Vagina (tissue), 2 donors: ENCODE measurements around the gene GNB1L. TPM values are rescaled to one million over a fixed set of nuclear protein-coding genes. Genes with fewer than 3 reads are reported as not detected.

Experiments
- DNase-seq, 2 donors: peaks; one replicate each; pipeline ENCODE4 v3.0.0-alpha.2; 2017; ENCODE audit errors: extremely low spot score in 2 of 2
- H3K27ac ChIP-seq: fragments of 200-600 bp; sonication (generic); one replicate; pipeline ENCODE4 v1.5.1; 2019
- H3K27me3 ChIP-seq: fragments of 200-600 bp; sonication (generic); one replicate; pipeline ENCODE4 v1.5.1; 2019
- H3K36me3 ChIP-seq, 2 donors: fragments of 200-600 bp; sonication (generic); one replicate each; pipeline ENCODE4 v1.5.1; 2017 to 2019
- H3K4me1 ChIP-seq: fragments of 200-600 bp; sonication (generic); one replicate; pipeline ENCODE4 v1.5.1; 2019
- H3K4me3 ChIP-seq, 2 donors: fragments of 200-600 bp; sonication (generic); 1 replicate in 1 of 2; 2 replicates in 1 of 2; pipeline ENCODE4 v1.5.1; 2016 to 2019
- H3K9me3 ChIP-seq: fragments of 200-600 bp; sonication (generic); one replicate; pipeline ENCODE4 v1.5.1; 2019
- CTCF ChIP-seq, 3 experiments: fragments of 450-650 bp in 2 of 3; fragments of 200-600 bp in 1 of 3; sonication (generic) in 1 of 3; IDR thresholded peaks; one replicate each; pipeline ENCODE4 v1.5.1; 2017 to 2019; ENCODE audit warnings: antibody characterized with exemption in 3 of 3, mild to moderate bottlenecking in 2 of 3, moderate library complexity in 2 of 3
- POLR2A ChIP-seq, 2 donors: fragments of 450-650 bp; IDR thresholded peaks; one replicate each; pipeline ENCODE4 v1.6.1; 2017; ENCODE audit warnings: antibody characterized with exemption in 2 of 2, mild to moderate bottlenecking in 2 of 2, moderate library complexity in 2 of 2
- POLR2AphosphoS5 ChIP-seq, 2 donors: sonication (generic); formaldehyde crosslinking; IDR thresholded peaks; one replicate each; pipeline ENCODE4 v1.9.0; 2017; ENCODE audit warnings: antibody characterized with exemption in 2 of 2, mild to moderate bottlenecking in 2 of 2, low read depth in 1 of 2; ENCODE audit not compliant: insufficient read depth in 1 of 2
- intact Hi-C: fragments of 100-400 bp; cut with DNase I; formaldehyde crosslinking; loops from one replicate; pipeline ENCODE4 v1.15.1; 2023
- total RNA-seq: library from RNA; depleted of rRNA; stranded (reverse); fragments of >200 nt; gene quantifications from one replicate; pipeline ENCODE4 v1.2.3, GENCODE V29; 2016

The GNB1L gene
- total RNA-seq, 1 donor from 2014 or later: 14.0 TPM

GRCh38 chr22:19821523-19822300, 33.0 kb downstream of the GNB1L start:
- Histone ChIP-seq H3K4me3 (no peak overlapping the region), H3K27me3 (no peaks in the 10 kb centered on the region), H3K36me3 (no peaks in the 10 kb centered on the region), H3K9me3 (no peaks in the 10 kb centered on the region), H3K27ac (no peak overlapping the region), H3K4me1 (no peaks in the 10 kb centered on the region)
- intact Hi-C loops: no loop called here
- DNase-seq: peak in 1 of 2 donors; percentile 84
- TF ChIP-seq POLR2AphosphoS5 (IDR thresholded peaks at IDR 0.05; ENCODE audit: insufficient read depth in 1 of 2, low read depth in 1 of 2) (no peak), POLR2A (IDR thresholded peaks at IDR 0.05) (no peak), CTCF (IDR thresholded peaks at IDR 0.05) (no peak)

GRCh38 chr22:19820880-19821522, 33.7 kb downstream of the GNB1L start:
- no peaks in the 10 kb centered on the region for H3K4me1 ChIP-seq
- H3K4me3 ChIP-seq: no peak overlapping the region
- no peak overlapping the region for H3K27ac ChIP-seq
- no peaks in the 10 kb centered on the region for H3K9me3 ChIP-seq
- TF ChIP-seq POLR2AphosphoS5 (IDR thresholded peaks at IDR 0.05; ENCODE audit: insufficient read depth in 1 of 2, low read depth in 1 of 2) (no peak), POLR2A (IDR thresholded peaks at IDR 0.05) (no peak), CTCF (IDR thresholded peaks at IDR 0.05) (no peak)
- peak in 1 of 2 donors; percentile 81 for DNase-seq
- H3K36me3 ChIP-seq: no peaks in the 10 kb centered on the region
- H3K27me3 ChIP-seq: no peaks in the 10 kb centered on the region
- intact Hi-C loops: no loop called here

DNA sequence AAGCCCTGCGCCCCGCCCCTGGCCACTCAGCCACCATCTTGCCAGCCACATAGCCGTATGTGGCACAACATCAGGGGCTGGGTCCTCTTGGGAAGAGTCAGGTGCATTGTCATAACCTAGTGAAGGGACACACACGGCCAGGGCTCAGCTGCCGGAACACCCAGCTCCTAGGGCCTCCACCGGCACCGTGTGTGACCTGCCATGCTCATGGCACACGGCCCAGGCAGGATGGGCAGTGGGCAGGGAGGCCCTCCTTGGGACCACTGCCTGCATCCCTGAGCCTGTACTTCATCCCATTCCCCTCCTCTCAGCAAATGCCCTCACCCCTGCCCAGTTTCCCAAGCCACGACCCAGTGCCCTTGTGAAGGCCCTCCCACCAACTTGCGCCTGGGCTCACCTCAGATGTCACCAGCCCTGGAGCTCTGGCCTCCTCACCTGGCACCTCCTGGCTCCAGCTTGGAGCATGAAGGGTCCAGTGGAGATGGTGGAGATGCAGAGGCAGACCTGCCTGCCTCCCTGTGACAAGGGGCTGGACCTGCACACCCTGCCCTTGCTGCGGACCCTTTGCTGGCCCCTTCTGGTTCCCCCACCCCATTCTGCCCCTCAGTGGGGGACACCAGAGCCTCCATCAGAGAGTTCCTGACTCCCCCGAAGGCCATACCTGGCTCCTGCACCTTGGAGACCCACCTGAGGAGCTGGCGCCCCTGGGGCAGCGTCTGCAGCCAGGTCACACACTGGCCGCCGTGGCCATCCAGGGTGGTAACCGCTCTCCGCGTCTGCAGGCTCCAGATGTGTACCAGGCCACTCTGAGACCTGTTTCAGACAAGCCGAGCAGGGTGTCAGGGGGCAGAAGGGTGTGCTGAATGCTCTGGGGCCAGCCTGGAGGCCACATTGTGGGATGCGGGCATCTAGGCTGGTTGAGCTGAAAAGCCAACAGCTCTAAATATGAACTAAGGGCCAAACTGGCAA, 34.5 kb downstream of the GNB1L start:
- DNase-seq: peak in 1 of 2 donors; percentile 92
- Histone ChIP-seq H3K27ac (no peak overlapping the region), H3K9me3 (no peaks in the 10 kb centered on the region), H3K4me1 (no peaks in the 10 kb centered on the region), H3K27me3 (no peaks in the 10 kb centered on the region), H3K36me3 (no peaks in the 10 kb centered on the region), H3K4me3 (no peak overlapping the region)
- intact Hi-C loops: no loop called here
- TF ChIP-seq CTCF (IDR thresholded peaks at IDR 0.05) (no peak), POLR2A (IDR thresholded peaks at IDR 0.05) (no peak), POLR2AphosphoS5 (IDR thresholded peaks at IDR 0.05; ENCODE audit: insufficient read depth in 1 of 2, low read depth in 1 of 2) (no peak)

DNA sequence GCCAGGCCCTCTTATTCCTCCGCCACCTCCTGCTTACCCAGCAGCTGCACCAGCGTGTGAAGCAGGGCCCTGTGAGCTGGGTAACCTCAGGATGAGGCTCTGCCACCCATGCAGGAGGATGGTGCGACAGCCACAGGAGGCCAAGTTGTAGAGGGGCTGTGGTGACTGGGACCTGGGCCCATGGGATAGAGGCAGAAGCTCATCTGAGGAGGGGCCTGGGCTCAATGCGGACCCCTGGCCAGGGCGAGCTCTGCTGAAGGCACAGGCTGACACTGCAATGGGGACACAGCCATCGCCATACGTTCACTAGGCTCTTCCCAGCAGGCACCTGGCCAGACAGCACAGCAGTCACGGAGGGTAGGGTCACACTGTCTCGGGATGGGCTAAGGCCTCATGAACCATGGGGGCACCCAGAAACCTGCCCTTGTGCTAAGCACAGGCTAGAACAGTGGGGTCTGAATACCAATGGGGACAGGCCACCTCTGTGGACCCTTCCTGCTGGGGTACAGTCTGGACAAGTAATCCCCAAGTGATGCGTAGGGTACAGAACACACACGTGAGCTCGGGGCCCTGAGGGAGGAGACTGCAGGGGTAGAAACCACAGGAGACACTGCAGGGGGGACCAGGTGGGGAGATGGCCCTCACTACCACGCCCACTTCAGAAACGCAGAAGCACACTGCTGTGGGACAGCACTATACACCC, 35.3 kb downstream of the GNB1L start:
- H3K4me3 ChIP-seq: no peak overlapping the region
- TF ChIP-seq POLR2AphosphoS5 (IDR thresholded peaks at IDR 0.05; ENCODE audit: insufficient read depth in 1 of 2, low read depth in 1 of 2): no peak
- no peak for TF ChIP-seq POLR2A (IDR thresholded peaks at IDR 0.05)
- no peak for TF ChIP-seq CTCF (IDR thresholded peaks at IDR 0.05)
- H3K27ac ChIP-seq: no peak overlapping the region
- no peaks in the 10 kb centered on the region for H3K27me3 ChIP-seq
- H3K9me3 ChIP-seq: no peaks in the 10 kb centered on the region
- intact Hi-C loops: no loop called here
- no peaks in the 10 kb centered on the region for H3K4me1 ChIP-seq
- no peaks in the 10 kb centered on the region for H3K36me3 ChIP-seq
- DNase-seq: peak in 1 of 2 donors; percentile 77
